ENCODE results near the gene FANCE.
A peak's percentile ranks its signal among the peaks of the same experiment; 100 is the strongest.

Gene FANCE

GRCh38 chr6:35419961-35420360 lies 32.2 kb upstream of the FANCE start:
- H3K4me3 ChIP-seq (replicated peaks; ENCODE audit: low read depth, low read length): no peak overlapping the region
- DNase-seq (ENCODE audit: extremely low read depth, low read depth): no peak
- TF ChIP-seq, protein P1, sequence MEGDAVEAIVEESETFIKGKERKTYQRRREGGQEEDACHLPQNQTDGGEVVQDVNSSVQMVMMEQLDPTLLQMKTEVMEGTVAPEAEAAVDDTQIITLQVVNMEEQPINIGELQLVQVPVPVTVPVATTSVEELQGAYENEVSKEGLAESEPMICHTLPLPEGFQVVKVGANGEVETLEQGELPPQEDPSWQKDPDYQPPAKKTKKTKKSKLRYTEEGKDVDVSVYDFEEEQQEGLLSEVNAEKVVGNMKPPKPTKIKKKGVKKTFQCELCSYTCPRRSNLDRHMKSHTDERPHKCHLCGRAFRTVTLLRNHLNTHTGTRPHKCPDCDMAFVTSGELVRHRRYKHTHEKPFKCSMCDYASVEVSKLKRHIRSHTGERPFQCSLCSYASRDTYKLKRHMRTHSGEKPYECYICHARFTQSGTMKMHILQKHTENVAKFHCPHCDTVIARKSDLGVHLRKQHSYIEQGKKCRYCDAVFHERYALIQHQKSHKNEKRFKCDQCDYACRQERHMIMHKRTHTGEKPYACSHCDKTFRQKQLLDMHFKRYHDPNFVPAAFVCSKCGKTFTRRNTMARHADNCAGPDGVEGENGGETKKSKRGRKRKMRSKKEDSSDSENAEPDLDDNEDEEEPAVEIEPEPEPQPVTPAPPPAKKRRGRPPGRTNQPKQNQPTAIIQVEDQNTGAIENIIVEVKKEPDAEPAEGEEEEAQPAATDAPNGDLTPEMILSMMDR (IDR thresholded peaks at IDR 0.05; ENCODE audit: low read depth, low read length, missing control alignments): no peak

DNA sequence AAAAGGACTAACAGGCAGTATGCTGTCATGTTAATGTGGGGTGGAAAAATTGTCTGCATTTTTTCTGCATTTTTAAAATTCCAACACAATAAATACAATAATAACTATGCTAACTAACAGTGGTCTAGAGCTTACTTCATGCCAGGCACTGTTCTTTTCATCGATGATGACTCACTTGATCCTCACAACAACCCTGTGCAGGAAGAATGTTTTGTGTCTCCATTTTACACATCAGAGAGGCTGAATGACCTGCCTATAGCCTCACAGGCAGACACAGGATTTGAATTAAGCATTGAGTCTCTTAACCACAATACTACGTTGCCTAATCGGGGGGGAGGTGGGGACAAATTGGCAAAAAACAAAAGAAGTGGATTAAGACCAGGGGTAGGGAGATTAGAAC lies 26.9 kb upstream of the FANCE start:
- TF ChIP-seq, protein P1 (IDR thresholded peaks at IDR 0.05; ENCODE audit: low read depth, low read length, missing control alignments): no peak
- DNase-seq (ENCODE audit: extremely low read depth, low read depth): peak; percentile 62
- H3K4me3 ChIP-seq (replicated peaks; ENCODE audit: low read depth, low read length): no peak overlapping the region

- DNase-seq (ENCODE audit: extremely low read depth, low read depth): no peak
- TF ChIP-seq, protein P1 (IDR thresholded peaks at IDR 0.05; ENCODE audit: low read depth, low read length, missing control alignments): no peak
Observed at GRCh38 chr6:35426074-35426473, 26.1 kb upstream of the FANCE start.

DNA sequence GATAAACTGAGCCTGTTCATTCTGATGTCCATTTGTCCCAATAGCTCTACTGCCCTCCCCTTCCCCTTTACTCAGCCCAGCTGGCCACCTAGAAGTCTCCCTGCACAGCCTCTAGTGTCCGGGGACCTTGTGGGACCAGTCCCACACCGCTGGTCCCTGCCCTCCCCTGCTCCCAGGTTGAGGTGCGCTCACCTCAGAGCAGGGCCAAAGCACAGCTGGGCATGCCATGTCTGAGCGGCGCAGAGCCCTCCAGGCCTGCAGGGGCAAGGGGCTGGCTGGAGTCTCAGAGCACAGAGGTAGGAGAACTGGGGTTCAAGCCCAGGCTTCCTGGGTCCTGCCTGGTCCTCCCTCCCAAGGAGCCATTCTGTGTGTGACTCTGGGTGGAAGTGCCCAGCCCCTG lies 24.7 kb upstream of the FANCE start:
- DNase-seq (ENCODE audit: extremely low read depth, low read depth): no peak
- H3K4me3 ChIP-seq (replicated peaks; ENCODE audit: low read depth, low read length): no peak overlapping the region
- TF ChIP-seq, protein P1 (IDR thresholded peaks at IDR 0.05; ENCODE audit: low read depth, low read length, missing control alignments): no peak

More at GRCh38 chr6:35426074-35426473, 26.1 kb upstream of the FANCE start:
- H3K4me3 ChIP-seq (replicated peaks; ENCODE audit: low read depth, low read length): no peak overlapping the region

- no peak overlapping the region for H3K4me3 ChIP-seq (replicated peaks; ENCODE audit: low read depth, low read length)
- TF ChIP-seq, protein P1 (IDR thresholded peaks at IDR 0.05; ENCODE audit: low read depth, low read length, missing control alignments): no peak
- no peak for DNase-seq (ENCODE audit: extremely low read depth, low read depth)
Observed at GRCh38 chr6:35427851-35428321, 24.3 kb upstream of the FANCE start.

- H3K4me3 ChIP-seq (replicated peaks; ENCODE audit: low read depth, low read length): no peak overlapping the region
- TF ChIP-seq, protein P1 (IDR thresholded peaks at IDR 0.05; ENCODE audit: low read depth, low read length, missing control alignments): no peak
- no peak for DNase-seq (ENCODE audit: extremely low read depth, low read depth)
Observed at GRCh38 chr6:35428421-35429149, 23.6 kb upstream of the FANCE start.

All from HFF-Myc (cell line).